KOPT-K1 (cell line): ENCODE results near the gene ABLIM2.
"Not testable (repeated sequence)": the region's sequence is repeated elsewhere in the genome, so short reads cannot be mapped to it uniquely, and the experiment has no call there.

Experiments used
- H3K27ac ChIP-seq: fragments of 200-600 bp; sonication (generic); 2 replicates; pipeline ENCODE4 v1.5.1; 2016; ENCODE audit warnings: antibody characterized with exemption, mild to moderate bottlenecking, low read depth, low read length; ENCODE audit not compliant: poor library complexity, severe bottlenecking
- H3K36me3 ChIP-seq: fragments of 200-600 bp; sonication (generic); 2 replicates; pipeline ENCODE4 v1.5.1; 2017; ENCODE audit warnings: antibody characterized with exemption, mild to moderate bottlenecking, low read length, moderate library complexity; ENCODE audit not compliant: insufficient read depth
- H3K9me3 ChIP-seq: fragments of 200-600 bp; sonication (generic); 2 replicates; pipeline ENCODE4 v1.5.1; 2017; ENCODE audit warnings: antibody characterized with exemption, low read length, mild to moderate bottlenecking; ENCODE audit not compliant: insufficient read depth, poor library complexity, severe bottlenecking

The ABLIM2 gene

DNA sequence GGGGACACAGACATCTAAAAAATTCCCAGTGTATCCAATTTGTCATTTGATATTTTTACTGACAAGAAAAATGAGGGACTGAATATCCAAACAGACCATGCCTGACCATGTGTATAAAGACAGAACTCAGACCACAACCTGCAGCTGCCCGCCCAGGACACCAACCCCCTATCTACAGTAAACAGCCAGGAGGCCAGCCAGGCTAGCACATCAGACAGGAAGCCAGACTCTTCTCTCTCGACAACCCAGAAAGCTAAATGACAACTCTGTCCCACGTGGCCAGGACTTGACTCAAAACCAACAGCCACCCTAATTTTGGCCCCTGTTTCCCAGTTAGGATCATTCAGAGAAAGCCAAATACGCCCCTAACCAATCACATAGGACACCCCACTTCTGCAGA, 234.0 kb downstream of the ABLIM2 start:
- Histone ChIP-seq H3K9me3 (no peaks in the 10 kb centered on the region), H3K27ac (no peak overlapping the region), H3K36me3 (no peaks in the 10 kb centered on the region)

DNA sequence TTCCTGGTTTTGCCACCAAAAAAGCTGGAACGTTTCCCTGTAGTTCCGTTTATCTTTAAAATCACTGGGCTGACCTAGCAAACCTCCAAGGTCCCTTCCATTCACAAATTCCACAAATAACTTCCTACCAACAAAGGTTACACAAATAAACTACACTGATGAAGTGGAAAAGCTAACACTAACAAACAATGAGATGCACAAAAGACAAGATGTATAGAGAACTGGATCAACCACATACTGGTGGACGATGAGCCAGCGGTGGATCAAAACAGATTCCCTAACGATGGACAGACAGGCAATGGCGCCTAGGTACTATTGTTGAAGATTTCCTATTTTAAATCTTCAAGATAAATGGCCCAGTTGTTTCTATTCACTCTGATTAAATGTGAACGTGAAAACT, 234.4 kb downstream of the ABLIM2 start:
- H3K27ac ChIP-seq = no peak overlapping the region
- no peaks in the 10 kb centered on the region for H3K36me3 ChIP-seq
- H3K9me3 ChIP-seq = no peaks in the 10 kb centered on the region

DNA sequence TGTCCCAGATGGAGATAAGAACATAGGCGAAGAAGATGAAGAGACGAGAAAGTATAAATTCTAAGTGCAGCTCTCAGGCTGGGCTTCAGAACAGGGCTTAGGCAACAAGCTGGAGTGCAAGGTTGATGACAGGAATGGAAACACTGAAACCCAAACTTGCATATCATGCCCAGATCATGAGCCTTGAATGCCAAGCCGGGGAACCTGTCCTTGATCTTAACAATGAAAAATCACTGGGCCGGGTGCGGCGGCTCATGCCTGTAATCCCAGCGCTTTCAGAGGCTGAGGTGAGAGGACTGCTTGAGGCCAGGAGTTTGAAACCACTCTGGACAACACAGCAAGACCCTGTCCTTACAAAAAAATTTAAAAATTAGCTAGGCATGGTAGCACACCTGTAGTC, 236.1 kb downstream of the ABLIM2 start:
- Histone ChIP-seq H3K9me3 (no peaks in the 10 kb centered on the region), H3K27ac (no peak overlapping the region), H3K36me3 (no peaks in the 10 kb centered on the region)

DNA sequence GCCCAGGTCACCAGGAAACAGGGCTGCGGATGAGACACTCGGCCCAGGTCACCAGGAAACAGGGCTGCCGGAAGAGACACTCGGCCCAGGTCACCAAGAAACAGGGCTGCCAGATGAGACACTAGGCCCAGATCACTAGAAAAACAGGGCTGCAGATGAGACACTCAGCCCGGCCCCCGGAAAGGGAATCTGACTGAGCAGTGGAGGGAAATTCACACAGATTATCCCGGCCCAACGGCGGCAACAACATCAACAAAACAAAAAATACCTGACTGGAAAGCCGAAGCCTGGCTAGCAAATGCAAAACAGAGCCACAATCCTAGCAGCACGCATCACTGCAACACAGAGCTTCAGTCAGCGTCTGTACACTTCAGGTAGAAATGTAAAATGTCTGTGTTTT, 239.6 kb downstream of the ABLIM2 start:
- H3K9me3 ChIP-seq = peaks cover 10% of the 10 kb centered on the region
- H3K36me3 ChIP-seq = no peaks in the 10 kb centered on the region
- H3K27ac ChIP-seq = no peak overlapping the region

DNA sequence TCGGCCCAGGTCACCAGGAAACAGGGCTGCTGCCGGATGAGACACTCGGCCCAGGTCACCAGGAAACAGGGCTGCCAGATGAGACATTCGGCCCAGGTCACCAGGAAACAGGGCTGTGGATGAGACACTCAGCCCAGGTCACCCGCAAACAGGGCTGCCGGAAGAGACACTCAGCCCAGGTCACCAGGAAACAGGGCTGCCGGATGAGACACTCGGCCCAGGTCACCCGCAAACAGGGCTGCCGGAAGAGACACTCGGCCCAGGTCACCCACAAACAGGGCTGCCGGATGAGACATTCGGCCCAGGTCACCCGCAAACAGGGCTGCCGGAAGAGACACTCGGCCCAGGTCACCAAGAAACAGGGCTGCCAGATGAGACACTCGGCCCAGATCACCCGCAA, 240.4 kb downstream of the ABLIM2 start:
- not testable (repeated sequence) for H3K27ac ChIP-seq

DNA sequence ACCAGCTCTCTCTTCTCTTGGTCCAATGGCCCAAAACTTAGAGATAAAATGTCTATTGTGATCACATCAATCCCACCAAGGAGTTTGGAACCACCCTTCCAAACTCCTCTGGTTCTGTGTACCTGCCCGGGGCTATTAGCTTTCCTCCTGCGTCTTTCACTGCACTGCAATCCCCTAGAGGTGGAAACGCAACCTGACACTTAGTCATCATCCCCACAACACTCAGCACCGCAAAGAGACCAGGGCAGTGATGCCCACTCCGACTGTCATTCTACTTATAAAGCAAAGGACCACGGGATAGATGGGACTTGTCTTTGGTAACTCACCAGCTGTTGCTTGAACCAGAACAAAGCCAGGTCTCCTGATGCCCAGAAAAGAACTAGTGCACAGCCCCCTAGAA, 240.9 kb downstream of the ABLIM2 start:
- Histone ChIP-seq H3K36me3 (no peaks in the 10 kb centered on the region), H3K27ac (no peak overlapping the region)

More for the DNA sequence above, 240.4 kb downstream of the ABLIM2 start:
- H3K36me3 ChIP-seq = not testable (repeated sequence)
- peaks cover 10% of the 10 kb centered on the region for H3K9me3 ChIP-seq

DNA sequence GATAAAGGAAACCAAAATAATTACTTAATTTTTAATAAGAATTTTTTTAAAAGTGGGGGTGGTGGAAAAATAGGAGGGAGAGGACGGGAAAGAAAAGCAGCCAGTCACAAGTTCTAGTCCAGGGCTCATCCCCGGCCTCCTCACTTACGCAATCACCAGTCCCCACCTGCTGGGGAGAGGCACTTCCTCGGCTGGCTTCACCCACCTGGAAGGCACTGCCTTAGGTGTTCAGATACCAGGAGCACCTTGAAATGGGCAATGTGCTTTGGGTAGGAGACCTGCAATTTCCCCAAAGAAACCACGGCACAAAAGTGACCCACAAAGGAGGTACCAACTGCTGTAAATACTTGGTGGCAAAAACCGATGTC, 242.8 kb downstream of the ABLIM2 start:
- peaks cover 10% of the 10 kb centered on the region for H3K9me3 ChIP-seq
- no peak overlapping the region for H3K27ac ChIP-seq
- no peaks in the 10 kb centered on the region for H3K36me3 ChIP-seq

More for the DNA sequence above, 240.9 kb downstream of the ABLIM2 start:
- peaks cover 10% of the 10 kb centered on the region for H3K9me3 ChIP-seq
